PC-9 (cell line): ENCODE measurements around the gene MBNL1. TPM values are rescaled to one million over a fixed set of nuclear protein-coding genes. Genes with fewer than 3 reads are reported as not detected.

ENCODE experiments used
- BruUV-seq: library from RNA; stranded (reverse); fragments of 400-500 nt; replicated peaks from 2 replicates; lab custom pipeline; 2021; lab: Mats Ljungman, UMichigan
- CTCF ChIA-PET: fragments of 300-600 bp; sonication (Branson Sonifier 250); formaldehyde crosslinking; loops from one replicate; lab custom pipeline; 2022; ENCODE audit warnings: antibody characterized with exemption; lab: Charles Lee
- POLR2A ChIA-PET: fragments of 300-600 bp; sonication (Branson Sonifier 250); formaldehyde crosslinking; loops from one replicate; lab custom pipeline; 2022; ENCODE audit warnings: antibody characterized with exemption; ENCODE audit not compliant: unreplicated experiment; lab: Charles Lee
- DNase-seq, 2 experiments: peaks; one replicate each; pipeline versions ENCODE4 v3.0.0 to v3.0.0-alpha.2; 2015 to 2022; ENCODE audit warnings: mixed read lengths in 1 of 2
- H2AFZ ChIP-seq: fragments of 200-600 bp; sonication (generic); 2 replicates; pipeline ENCODE4 v1.8.1; 2017; ENCODE audit warnings: antibody characterized with exemption
- H3F3A ChIP-seq: fragments of 200-600 bp; sonication (generic); 2 replicates; pipeline ENCODE4 v1.8.1; 2017; ENCODE audit warnings: antibody characterized with exemption, mild to moderate bottlenecking, low read depth; ENCODE audit not compliant: insufficient read depth
- H3K27ac ChIP-seq: fragments of 200-600 bp; sonication (generic); 2 replicates; pipeline ENCODE4 v1.6.1; 2016; ENCODE audit warnings: mixed run types
- H3K27me3 ChIP-seq: fragments of 200-600 bp; sonication (generic); 2 replicates; pipeline ENCODE4 v1.6.1; 2016; ENCODE audit warnings: low read depth, mixed run types; ENCODE audit not compliant: insufficient read depth
- H3K36me3 ChIP-seq: fragments of 200-600 bp; sonication (generic); 2 replicates; pipeline ENCODE4 v1.6.1; 2016; ENCODE audit warnings: low read depth, mixed run types
- H3K4me1 ChIP-seq: fragments of 200-600 bp; sonication (generic); replicated peaks from 2 replicates; pipeline ENCODE4 v1.6.1; 2016; ENCODE audit warnings: mixed run types; ENCODE audit not compliant: insufficient read depth
- H3K4me2 ChIP-seq: fragments of 200-600 bp; sonication (generic); 2 replicates; pipeline ENCODE4 v1.6.1; 2017; ENCODE audit warnings: mixed run types
- H3K4me3 ChIP-seq: fragments of 200-600 bp; sonication (generic); 2 replicates; pipeline ENCODE4 v1.6.1; 2016; ENCODE audit warnings: mixed run types
- H3K79me2 ChIP-seq: fragments of 200-600 bp; sonication (generic); 2 replicates; pipeline ENCODE4 v1.6.1; 2017; ENCODE audit warnings: low read depth, mixed run types
- H3K9me2 ChIP-seq: fragments of 200-600 bp; sonication (generic); 2 replicates; pipeline ENCODE4 v1.8.1; 2017; ENCODE audit warnings: mild to moderate bottlenecking; ENCODE audit not compliant: insufficient read depth
- H3K9me3 ChIP-seq: fragments of 200-600 bp; sonication (generic); 2 replicates; pipeline ENCODE4 v1.8.1; 2016; ENCODE audit warnings: low read depth; ENCODE audit not compliant: insufficient read depth
- H4K20me1 ChIP-seq: fragments of 200-600 bp; sonication (generic); 2 replicates; pipeline ENCODE4 v1.8.1; 2017; ENCODE audit not compliant: insufficient read depth
- EZH2 ChIP-seq: fragments of 200-600 bp; sonication (generic); IDR thresholded peaks from 2 replicates; pipeline ENCODE4 v1.8.0; 2017; ENCODE audit warnings: antibody characterized with exemption, low read depth
- intact Hi-C: fragments of 100-400 bp; cut with micrococcal nuclease; formaldehyde crosslinking; loops from one replicate; pipeline ENCODE4 v1.10.0; 2022; ENCODE audit not compliant: unreplicated experiment
- total RNA-seq: library from RNA; stranded (reverse); gene quantifications from 2 replicates; pipeline ENCODE4 v1.2.3, GENCODE V29; 2021
- TF ChIP-seq, protein P1 (sequence below): fragments of 200-600 bp; sonication (generic); conservative IDR thresholded peaks from 2 replicates; pipeline ENCODE4 v1.6.1; 2017; ENCODE audit warnings: mixed run types, antibody characterized with exemption, mild to moderate bottlenecking, moderate library complexity

Gene MBNL1
- total RNA-seq, 1 experiment from 2014 or later = 176 TPM

DNA sequence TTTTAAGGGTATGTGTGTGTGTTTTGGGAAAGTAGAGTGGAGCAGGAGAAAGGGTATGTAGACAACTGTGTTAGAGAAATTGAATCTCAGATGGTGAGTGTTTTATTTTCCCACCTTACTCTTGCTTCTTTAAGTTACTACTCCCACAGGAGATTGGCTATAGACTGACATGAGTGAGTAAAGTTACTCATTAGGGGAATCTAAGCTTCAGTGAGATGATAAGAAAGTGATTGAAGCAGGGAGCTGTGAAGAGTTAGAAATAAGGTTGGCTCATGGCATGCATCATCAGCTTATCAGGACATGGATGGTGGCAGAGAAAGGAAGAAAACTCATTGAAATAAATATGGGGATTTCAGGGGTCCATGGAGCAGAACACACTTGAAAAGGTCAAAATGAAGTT, 88.9 kb downstream of the MBNL1 start:
- Histone ChIP-seq H3K9me3 (no peaks in the 10 kb centered on the region), H2AFZ (no peak overlapping the region), H3K4me3 (no peak overlapping the region), H3K36me3 (no peaks in the 10 kb centered on the region), H3K27ac (no peak overlapping the region), H3K4me2 (no peak overlapping the region), H3F3A (peaks cover 20% of the 10 kb centered on the region), H3K9me2 (peaks cover 10% of the 10 kb centered on the region; the same call in 1 of the 2 replicates), H3K27me3 (no peaks in the 10 kb centered on the region), H3K4me1 (peaks cover 30% of the 10 kb centered on the region), H4K20me1 (no peaks in the 10 kb centered on the region), H3K79me2 (peaks cover 90% of the 10 kb centered on the region)
- no TSS peak for BruUV-seq
- DNase-seq = no peak
- intact Hi-C loops = no loop called here
- no peak for TF ChIP-seq EZH2
- POLR2A ChIA-PET = no interaction called here
- CTCF ChIA-PET = no interaction called here

DNA sequence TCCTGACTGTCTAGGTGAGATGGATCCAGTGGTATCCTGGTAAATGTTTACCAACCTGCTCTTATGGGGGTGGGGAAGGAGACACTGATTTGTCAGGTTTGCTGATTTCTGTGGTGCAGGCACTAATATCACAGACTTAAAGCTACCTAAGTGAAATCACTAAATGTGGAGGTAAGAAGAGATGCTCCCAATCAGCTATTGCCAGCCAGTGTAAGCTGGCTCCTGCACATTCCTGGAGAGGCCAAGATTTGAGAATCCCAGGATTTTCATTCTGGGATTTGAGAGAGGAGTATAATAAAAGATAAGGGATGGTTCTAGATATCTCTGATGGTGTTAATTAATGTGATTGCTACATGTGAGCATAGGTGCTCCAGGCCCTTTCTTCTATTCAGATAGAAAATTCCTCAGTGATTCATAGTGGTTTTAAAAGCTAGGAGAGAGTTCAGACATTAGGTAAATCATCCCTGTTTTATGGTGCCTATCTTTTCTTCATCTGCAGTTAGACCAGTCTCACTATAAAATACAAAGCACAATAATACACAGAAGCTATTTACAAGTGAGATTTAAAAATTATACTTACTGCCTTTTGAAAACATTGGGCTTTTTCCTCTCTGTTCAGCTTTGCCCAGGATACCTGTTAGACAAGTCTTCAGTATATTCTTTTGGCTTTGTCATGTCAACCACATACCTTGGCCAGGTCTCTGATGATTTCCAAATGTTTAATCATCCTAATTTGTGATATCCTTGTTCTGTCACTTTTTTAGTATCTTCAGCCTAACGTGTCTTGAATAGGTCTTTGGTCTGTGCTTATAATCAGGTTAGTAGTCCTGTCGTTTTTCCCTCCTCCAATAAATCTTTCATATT, 90.9 kb downstream of the MBNL1 start:
- peaks cover 84% of the 10 kb centered on the region for H3K79me2 ChIP-seq
- ChIA-PET POLR2A (interaction anchor here (0.6 to 0.8 kb wide), 3 partner anchors 28 to 91 kb away, joined by 5 to 11 read pairs (median 6); partner anchors contain the start of gene MBNL1), CTCF (no interaction called here)
- no peaks in the 10 kb centered on the region for H4K20me1 ChIP-seq
- H3K4me1 ChIP-seq = peaks cover 30% of the 10 kb centered on the region
- peak overlapping the region; percentile 24 for H3K4me2 ChIP-seq
- DNase-seq = peak; percentile 3 to 73
- peak overlapping the region; percentile 46 for H3K27ac ChIP-seq
- H3F3A ChIP-seq = peaks cover 21% of the 10 kb centered on the region
- TF ChIP-seq, protein P1, sequence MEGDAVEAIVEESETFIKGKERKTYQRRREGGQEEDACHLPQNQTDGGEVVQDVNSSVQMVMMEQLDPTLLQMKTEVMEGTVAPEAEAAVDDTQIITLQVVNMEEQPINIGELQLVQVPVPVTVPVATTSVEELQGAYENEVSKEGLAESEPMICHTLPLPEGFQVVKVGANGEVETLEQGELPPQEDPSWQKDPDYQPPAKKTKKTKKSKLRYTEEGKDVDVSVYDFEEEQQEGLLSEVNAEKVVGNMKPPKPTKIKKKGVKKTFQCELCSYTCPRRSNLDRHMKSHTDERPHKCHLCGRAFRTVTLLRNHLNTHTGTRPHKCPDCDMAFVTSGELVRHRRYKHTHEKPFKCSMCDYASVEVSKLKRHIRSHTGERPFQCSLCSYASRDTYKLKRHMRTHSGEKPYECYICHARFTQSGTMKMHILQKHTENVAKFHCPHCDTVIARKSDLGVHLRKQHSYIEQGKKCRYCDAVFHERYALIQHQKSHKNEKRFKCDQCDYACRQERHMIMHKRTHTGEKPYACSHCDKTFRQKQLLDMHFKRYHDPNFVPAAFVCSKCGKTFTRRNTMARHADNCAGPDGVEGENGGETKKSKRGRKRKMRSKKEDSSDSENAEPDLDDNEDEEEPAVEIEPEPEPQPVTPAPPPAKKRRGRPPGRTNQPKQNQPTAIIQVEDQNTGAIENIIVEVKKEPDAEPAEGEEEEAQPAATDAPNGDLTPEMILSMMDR = no peak
- no peak for TF ChIP-seq EZH2
- no peaks in the 10 kb centered on the region for H3K36me3 ChIP-seq
- no peaks in the 10 kb centered on the region for H3K27me3 ChIP-seq
- no peaks in the 10 kb centered on the region for H3K9me3 ChIP-seq
- H3K4me3 ChIP-seq = no peak overlapping the region
- no TSS peak for BruUV-seq
- H2AFZ ChIP-seq = no peak overlapping the region
- peaks cover 10% of the 10 kb centered on the region; the same call in 1 of the 2 replicates for H3K9me2 ChIP-seq
- intact Hi-C loops = no loop called here

DNA sequence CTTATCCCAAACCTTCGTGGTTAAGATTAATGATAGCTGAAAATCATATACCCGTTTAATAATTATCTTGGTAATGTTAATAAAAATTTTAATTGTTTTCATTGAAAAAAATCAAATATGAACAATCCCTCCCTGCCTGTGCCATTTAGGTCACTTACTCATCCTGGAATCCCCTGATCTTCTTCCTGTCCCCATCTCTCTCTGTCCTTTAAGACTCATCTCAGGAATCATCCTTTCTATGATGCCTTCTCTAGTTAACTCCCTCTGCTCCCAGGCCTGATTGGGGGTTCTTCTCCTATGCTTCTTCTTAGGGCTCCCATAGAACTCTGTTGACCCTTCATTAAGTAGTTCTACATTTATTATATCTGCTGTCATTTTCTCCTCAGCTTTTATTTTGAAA, 91.6 kb downstream of the MBNL1 start:
- H3K9me3 ChIP-seq = no peaks in the 10 kb centered on the region
- no peak for DNase-seq
- H3K4me1 ChIP-seq = peaks cover 32% of the 10 kb centered on the region
- no peaks in the 10 kb centered on the region for H3K36me3 ChIP-seq
- H3K9me2 ChIP-seq = peaks cover 10% of the 10 kb centered on the region; the same call in 1 of the 2 replicates
- H2AFZ ChIP-seq = no peak overlapping the region
- no TSS peak for BruUV-seq
- TF ChIP-seq, protein P1 = no peak
- no peak for TF ChIP-seq EZH2
- no peaks in the 10 kb centered on the region for H4K20me1 ChIP-seq
- POLR2A ChIA-PET = interaction anchor here (0.7 to 0.8 kb wide), 3 partner anchors 29 to 92 kb away, joined by 3 to 11 read pairs (median 5); partner anchors contain the start of gene MBNL1
- no peak overlapping the region for H3K4me3 ChIP-seq
- peak overlapping the region; percentile 46 for H3K27ac ChIP-seq
- H3F3A ChIP-seq = peaks cover 28% of the 10 kb centered on the region
- intact Hi-C loops = no loop called here
- H3K4me2 ChIP-seq = peak overlapping the region; percentile 24
- H3K27me3 ChIP-seq = no peaks in the 10 kb centered on the region
- CTCF ChIA-PET = no interaction called here
- H3K79me2 ChIP-seq = peaks cover 86% of the 10 kb centered on the region
